Stimulated activated CD4-positive, alpha-beta T cell treated with anti-CD3 and anti-CD28 coated beads, TNF-alpha, amount 100 ng/mL, for 1 hour (primary cell): Measurements from ENCODE around the gene TEX19.

Experiments used
- DNase-seq, 3 donors: peaks; one replicate each; pipeline ENCODE4 v3.0.0-alpha.2; 2020; ENCODE audit warnings: low read depth in 3 of 3, low spot score in 1 of 3

The TEX19 gene, protein sequence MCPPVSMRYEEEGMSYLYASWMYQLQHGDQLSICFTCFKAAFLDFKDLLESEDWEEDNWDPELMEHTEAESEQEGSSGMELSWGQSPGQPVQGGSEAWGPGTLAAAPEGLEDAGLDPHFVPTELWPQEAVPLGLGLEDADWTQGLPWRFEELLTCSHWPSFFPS

DNA sequence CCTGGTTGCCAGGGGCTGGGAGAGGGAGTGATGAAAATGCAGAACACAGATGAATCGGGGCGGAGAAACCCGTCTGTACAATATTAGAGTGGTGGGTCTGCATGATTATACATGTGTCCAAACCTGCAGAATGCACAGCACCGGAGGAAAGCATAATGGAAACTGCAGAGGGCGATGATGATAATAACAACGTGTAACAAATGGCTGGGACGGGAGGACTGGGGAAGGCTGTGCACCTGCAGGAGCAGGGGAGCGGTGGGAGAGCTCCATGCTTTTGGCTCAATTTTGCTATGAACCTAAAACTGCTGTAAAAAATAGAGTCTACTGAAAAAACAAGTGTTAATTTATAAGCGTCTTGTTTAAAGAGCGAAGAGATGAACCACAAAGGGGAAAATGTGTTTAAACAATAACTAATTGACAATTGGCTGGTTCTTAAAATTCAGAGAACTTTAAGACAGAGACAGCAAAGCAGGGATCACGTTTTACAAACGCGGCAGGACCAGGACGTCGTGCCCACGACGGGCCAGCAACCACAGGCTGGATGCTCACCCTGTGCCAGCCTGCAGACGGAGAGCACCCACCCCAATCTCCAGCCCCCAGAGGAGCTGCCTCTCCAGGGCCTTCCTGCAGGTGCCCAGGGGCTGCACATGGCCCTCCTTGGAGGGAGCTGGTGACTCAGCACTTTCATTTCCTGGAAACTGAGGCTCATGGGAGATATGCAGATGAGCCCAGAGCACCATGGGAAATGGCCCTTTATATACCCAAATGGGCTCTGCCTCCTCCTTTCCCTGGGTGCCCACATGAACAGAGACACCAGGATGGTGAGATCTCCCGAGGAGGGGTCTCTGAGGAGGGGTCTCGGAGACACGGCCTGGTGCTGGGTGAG, at the start of gene TEX19:
TEX19 (plus strand) TSS at position 783 of the 886 bp plus-strand sequence. CDS start 2,904 bp downstream, outside the sequence.
- no peak for DNase-seq

DNA sequence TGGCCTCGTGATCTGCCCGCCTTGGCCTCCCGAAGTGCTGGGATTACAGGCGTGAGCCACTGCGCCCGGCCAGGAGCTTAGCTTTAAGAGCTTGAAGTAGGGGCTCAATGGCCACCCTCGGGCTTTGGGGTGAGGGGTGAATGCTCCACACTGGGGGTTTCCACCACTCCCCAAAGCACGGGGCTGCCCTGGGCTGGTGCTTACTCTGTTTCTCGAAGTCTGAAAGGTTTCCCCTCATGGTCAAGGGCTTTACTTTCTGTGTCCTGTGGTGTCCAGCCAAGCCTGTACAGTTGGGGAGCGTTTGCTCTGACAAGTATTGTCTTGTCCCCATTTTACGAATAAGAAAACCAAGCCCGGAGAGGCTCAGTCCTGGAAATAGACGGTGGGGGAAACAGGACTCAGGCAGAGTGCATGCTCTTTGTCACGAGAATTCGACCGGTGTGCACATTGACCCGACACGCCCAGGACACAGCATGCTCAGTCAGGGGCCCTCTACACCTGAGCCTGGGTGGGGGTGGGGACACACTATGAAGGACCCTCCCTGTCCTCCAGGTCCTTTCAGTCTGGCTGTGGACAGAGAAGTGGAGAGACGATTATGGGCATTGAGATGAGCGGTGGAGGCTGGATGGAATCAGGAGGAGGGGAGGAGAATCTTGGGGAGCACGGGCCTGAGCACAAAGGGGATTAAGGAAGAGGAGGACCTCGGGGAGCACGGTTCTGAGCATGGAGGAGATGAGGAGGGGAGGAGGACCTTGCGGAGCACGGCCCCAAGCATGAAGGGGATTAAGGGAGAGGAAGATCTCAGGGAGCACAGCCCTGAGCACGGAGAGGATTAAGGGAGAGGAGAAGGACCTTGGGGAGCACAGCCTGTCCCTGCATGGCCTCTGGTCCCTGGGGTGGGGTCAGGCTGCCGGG, 49.1 kb upstream of the TEX19 start:
- no peak for DNase-seq

DNA sequence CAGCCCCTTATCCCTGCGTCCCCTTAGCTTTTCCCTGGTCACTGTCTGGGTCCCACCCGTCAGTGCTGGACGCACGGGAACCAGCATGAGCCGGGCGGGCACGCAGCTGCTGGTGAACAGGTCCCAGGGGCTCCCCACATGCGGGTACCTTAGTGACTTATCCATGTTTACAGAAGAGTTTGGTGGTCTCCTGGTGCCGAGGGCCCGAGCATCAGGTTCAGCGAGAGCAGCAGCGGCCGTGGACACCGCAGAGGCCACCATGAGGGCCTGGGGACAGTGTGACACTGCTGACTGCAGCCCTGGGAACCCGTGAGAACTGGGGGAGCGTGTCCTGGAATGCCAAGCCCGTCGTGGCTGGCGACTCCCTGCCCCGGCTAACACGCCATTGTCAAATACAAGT, 48.2 kb upstream of the TEX19 start:
- no peak for DNase-seq

DNA sequence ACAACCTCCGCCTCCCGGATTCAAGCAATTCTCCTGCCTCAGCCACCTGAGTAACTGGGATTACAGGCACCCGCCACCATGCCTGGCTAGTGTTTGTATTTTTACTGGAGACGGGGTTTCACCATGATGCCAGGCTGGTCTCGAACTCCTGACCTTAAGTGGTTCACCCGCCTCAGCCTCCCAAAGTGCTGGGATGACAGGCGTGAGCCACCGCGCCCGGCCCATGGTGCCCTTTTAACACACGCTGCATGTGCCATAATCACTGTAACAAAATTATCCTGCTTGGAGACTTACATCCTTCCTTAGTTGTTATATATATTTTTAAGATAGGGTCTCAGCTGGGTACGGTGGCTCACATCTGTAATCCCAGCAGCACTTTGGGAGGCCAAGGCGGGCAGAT, 47.1 kb upstream of the TEX19 start:
- DNase-seq: no peak

DNA sequence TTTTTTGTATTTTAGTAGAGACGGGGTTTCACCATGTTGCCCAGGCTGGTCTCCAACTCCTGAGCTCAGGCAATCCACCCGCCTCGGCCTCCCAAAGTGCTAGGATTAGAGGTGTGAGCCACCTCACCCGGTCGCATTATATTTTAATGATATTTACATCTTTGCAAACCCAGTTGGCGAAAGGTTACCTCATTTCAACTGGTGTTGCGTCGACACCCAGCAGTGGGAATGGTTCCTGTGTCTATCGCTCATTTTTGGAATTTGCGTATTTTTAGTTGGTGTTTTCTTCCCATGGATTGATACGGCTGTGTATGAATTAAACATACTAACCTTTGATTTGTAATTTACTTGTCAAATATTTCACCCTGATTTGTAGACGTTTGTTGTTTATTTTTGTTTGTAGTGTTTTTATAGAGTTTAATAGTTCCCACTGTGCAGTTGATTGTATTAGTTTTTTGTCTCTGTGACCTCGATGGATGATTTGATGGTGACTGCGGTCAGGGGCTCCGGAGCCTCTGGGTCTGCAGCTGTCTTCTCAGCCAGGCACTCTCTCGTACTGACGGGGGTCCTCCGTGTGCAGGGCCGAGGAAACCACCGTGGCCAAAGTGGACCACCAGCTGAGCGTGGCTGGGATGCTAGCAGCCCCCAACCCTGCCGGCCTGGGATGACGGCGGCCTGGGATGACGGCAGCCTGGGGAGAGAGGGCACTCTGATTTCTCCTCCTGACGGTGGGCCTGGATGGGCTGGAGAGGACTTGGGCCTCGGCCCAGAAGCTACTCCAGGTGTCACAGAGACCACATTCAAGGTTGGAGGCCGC, 45.6 kb upstream of the TEX19 start:
- DNase-seq: no peak

DNA sequence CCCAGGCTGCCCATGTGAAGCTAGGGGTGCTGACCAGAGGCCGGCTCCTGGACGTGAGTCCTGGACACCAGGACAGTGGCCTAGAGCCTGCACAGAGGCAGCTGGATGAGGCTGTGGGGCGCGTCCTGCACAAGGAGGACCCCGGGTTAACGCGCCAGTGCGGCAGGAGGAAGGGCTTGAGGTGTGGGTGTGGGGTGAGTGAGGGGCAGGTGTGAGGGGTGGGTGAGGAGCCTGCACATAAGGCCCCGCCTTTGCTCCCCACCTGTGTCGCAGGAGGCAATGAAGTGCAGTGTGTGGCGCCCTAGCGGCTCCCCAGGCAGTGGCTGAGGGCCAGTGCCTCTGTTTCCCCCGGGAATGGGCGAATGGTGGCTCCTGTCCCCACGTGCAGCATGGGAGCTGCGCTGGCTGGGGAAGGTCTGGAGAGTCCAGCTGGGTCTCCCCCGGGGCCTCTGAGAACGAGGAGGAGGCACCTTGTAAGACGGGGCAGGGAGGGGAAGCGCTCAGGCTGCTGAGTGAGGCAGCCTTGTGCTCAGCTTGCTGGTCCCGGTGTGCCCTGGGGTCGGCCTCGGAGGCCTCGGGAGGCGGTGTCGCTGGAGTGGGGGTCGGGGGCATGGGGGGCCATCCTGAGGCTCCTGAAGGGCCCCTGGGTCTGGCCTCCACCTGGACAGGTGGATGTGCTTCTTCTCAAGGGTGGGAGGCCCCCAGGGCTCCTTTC, 44.9 kb upstream of the TEX19 start:
- DNase-seq: no peak

DNA sequence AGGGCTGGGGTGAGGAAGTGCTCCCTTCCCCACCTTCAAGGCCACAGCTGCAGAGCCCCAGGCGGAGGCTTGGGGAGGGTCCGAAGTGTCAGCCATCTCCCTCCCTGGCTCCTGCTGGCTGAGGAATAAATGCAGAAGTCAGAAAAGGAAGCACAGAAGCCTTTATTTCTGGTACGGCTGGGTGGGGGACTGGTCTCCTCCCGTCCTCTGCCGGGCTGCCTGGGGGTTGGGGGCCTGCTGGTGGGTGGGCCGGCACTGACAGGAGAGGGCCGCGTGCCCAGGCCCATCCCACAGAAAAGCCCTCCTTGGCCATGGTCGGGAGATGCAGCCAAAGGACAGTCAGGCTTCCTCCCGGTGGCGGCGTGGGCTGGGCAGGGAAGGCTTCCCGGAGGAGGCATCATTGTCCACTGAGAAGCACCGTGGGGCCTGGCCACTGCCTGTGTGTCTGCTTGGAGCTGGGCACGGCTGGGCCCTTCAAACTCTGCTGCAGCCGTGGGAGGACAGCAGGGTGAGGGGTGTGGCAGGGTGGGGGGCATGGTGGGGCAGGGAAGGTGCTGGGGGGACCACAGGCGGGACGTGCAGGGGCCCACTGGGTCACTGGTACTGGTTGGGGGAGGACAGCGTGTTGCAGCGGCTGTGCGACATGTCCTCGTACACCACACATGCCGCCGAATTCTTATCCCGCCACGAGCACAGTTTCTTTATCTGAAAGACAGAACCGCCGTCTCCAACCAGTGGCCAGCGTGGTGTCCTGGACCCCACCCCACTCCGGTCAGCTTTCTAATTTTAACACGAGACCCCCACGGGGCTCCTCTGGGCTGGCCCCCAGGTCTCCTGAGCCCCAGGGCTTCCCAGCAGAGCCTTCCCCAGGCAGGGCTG, 44.1 kb upstream of the TEX19 start:
- no peak for DNase-seq

DNA sequence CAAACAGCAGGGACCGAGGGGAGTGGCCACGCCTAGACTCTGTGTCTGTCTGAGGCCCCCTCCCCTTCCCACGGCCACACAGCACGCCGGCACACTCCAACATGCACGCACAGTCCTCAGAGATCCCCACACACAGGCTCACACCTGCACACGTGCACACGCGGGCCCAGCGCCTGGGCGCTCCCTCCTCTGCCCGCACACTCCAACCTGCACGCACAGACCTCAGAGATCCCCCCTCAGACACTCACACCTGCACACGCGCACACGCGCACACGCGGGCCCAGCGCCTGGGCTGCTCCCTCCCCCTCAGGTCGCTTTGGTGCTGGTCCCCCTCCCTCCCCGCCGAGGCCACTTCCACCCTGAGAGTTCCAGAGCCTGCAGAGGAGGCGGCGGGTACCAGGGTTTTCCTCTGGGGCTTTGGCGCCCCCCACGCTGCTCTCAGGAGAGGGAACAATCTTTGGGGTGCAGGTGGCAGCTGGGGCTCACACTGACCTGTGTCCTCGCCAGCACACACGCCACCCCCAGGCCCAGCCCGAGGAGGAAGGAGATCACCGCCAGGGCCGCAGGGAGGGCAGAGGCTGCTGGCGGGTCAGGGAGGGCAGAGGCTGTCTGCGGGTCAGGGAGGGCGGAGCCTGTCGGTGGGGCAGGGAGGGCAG, 43.2 kb upstream of the TEX19 start:
- DNase-seq: no peak

DNA sequence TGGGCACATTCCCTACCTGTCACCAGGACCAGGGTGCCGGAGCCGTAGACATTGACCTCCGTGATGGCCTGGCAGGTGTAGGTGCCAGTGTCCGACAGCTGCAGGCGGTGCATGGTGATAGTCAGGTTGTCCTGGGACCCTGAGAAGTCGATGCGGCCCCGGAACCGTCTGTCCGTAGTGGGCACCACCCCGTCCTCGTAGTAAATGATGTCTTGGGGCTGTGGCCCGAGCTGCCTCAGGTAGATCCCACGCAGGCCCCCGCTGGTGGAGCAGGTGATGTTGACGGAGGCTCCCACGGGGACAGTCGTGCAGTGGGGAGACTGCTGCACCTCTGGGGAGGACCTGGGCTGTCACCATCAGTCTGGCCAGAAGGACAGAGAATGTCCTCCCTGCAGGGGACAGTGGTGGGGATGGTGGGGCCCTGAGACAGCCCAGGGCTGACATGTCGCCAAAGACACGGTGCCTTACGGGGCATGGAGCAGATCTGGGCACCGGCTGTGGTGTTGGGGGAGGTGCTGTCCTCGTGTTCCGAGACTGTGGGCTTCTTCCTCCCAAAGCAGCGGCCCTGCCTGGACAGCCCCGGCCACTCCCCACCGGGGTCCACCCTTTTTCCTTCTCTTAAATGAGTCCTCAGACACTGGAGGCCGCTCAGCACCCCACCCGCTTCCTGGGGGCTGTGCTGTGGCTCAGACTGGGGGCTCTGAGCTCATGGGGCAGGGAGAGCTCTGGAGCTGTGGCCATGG, 42.2 kb upstream of the TEX19 start:
- DNase-seq: no peak

DNA sequence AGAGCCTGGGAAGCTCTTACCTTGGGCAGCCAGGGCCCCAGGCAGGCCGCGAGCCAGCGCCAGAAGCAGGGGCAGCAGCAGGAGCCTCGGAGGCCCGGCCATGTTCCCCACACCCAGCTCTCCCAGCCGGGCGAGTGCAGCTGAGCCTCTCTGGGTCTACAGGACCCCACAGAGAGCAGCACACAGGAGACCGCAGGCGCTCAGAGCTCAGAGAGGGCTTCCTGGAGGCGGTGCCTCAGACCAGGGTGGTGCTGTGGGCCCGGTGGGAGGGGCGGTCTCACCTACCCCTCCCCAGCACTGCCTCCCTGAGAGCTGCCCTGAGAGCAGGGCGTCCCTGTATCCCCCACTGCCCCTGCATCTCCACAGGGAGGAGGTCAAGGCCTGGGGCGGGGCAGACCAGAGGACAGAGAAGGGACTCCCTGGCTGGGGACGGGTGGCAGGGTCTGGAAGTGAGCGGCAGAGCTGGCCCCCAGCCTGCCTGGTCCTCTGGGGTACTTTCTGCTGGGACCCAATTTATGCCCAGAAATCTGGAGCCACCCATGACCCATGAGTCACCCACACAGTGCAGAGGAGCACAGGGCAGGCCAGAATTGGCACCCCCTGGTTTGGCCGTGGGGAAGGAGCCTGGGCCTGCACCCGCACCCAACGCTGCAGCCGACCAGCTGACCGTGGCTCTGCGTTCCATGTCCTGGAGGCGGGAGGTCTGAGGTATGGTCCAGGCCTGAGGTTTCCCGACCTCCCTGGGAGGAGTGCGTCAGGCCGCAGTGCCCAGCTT, 41.5 kb upstream of the TEX19 start, which contains the start of gene CD7:
CD7 (minus strand) TSS at position 215 of the 775 bp plus-strand sequence; CDS start at position 102, 113 bp downstream.
- DNase-seq: peak in 1 of 3 donors; percentile 60

DNA sequence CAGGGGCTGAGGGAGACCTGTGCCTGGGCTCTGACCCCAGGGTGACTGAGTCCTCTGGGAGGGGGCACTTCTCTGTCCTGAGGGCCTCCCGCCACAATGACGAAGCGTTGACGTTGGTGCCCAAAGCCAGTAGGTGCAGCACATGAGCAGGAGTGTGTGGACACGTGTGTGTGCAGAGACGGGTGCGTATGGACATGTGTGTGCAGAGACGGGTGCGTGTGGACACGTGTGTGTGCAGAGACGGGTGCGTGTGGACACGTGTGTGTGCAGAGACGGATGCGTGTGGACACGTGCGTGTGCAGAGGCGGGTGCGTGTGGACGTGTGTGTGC, 40.9 kb upstream of the TEX19 start:
- DNase-seq: no peak

DNA sequence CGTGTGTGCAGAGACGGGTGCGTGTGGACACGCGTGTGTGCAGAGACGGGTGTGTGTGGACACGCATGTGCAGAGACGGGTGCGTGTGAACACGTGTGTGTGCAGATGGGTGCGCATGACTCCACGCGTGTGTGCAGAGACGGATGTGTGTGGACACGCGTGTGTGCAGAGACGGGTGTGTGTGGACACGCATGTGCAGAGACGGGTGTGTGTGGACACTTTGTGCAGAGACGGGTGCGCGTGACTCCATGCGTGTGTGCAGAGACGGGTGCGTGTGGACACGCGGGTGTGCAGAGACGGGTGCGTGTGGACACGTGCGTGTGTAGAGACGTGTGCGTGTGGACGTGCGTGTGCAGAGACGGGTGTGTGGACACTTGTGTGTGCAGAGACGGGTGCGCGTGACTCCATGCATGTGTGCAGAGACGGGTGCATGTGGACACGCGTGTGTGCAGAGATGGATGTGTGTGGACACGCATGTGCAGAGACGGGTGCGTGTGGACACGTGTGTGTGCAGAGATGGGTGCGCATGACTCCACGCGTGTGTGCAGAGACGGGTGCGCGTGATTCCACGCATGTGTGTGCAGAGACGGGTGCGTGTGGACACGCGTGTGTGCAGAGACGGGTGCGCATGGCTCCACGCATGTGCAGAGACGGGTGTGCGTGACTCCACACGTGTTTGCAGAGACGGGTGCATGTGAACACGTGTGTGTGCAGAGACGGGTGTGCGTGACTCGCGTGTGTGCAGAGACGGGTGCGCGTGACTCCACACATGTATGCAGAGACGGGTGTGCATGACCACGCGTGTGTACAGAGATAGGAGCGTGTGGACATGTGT, 40.1 kb upstream of the TEX19 start:
- DNase-seq: no peak

DNA sequence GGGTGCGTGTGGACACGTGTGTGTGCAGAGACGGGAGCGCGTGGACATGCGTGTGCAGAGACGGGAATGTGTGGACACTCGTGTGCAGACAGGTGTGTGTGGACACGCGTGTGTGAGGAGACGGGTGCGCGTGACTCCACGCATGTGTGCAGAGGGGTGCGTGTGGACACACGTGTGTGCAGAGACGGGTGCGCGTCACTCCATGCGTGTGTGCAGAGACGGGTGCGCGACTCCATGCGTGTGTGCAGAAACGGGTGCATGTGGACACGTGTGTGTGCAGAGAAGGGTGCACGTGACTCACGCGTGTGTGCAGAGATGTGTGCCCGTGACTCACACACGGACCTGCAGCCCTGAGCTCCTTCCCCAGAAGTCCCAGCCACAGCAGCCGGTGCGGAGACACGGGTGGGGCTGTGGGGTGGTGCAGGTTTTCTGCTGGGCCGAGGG, 39.4 kb upstream of the TEX19 start:
- no peak for DNase-seq

DNA sequence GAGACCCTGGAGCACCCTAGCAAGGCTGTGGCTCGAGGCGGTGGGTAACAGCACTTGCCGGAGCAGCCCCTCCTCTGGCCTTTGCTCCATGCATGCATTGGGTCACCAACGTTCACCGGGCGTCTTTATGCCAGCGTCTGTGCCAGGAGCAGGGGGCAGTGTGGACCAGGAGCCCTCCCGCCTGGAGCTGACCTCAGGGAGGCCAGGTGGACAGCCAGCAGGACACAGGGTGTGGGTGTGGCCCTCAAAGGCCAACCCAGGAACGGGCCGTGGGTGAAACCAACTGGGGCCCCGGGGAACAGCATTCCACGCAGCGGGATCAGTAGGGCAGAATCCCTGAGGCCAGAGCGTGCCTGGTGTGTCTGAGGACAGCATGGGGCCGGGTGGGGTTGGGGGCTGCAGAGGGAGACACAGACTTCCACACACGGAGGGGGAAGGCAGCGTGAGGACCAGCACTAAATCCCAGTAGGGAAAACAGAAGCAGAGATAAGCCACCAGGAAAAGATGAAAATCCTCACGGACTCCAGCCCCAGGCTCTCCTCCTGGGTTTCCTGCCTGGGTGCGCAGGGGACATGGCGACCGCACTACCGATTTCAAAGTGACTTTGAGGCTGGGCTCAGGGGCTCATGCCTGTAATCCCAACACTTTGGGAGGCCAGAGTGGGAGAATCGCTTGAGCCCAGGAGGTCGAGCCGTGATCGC, 38.8 kb upstream of the TEX19 start:
- no peak for DNase-seq
